Measurements from ENCODE around the gene CHST8. TPM values are rescaled to one million over a fixed set of nuclear protein-coding genes. Genes with fewer than 3 reads are reported as not detected.

CHST8 gene
- total and polyA plus RNA-seq, 5 donors from 2014 or later: 0.27 TPM; not detected in 4

- Histone ChIP-seq H3K27me3 (ENCODE audit: control insufficient read depth, insufficient read depth, low read length) (no peaks in the 10 kb centered on the region), H3K4me1 (ENCODE audit: control insufficient read depth, insufficient read depth, low read length, poor library complexity, severe bottlenecking) (no peaks in the 10 kb centered on the region), H3K27ac (ENCODE audit: insufficient read depth, low read length, poor library complexity, severe bottlenecking) (no peak overlapping the region), H3K9me3 (ENCODE audit: control insufficient read depth in 2 of 2, low read length in 2 of 2) (no peaks in the 10 kb centered on the region), H3K36me3 (ENCODE audit: control insufficient read depth, insufficient read depth, low read length) (no peaks in the 10 kb centered on the region), H3K4me3 (ENCODE audit: low read depth, low read length) (no peak overlapping the region)
- Mint-ChIP-seq H3K4me1 (no peaks in the 10 kb centered on the region), H3K27me3 (no peaks in the 10 kb centered on the region), H3K4me3 (no peak overlapping the region), H3K27ac (no peak overlapping the region), H3K9me3 (peaks cover 0 to 3% (median 0%) of the 10 kb centered on the region in 7 donors), H3K36me3 (no peaks in the 10 kb centered on the region)
- DNase-seq (no peak), ATAC-seq (ENCODE audit: low read depth in 2 of 2) (no peak)
Measured at GRCh38 chr19:33724021-33724720, 102.4 kb downstream of the CHST8 start.

GRCh38 chr19:33724721-33725060 is 102.9 kb downstream of the CHST8 start:
- no peak overlapping the region for H3K4me3 ChIP-seq (ENCODE audit: low read depth, low read length)
- Mint-ChIP-seq H3K9me3 (peaks cover 0 to 3% (median 0%) of the 10 kb centered on the region in 7 donors), H3K4me1 (no peaks in the 10 kb centered on the region), H3K36me3 (no peaks in the 10 kb centered on the region), H3K27ac (no peak overlapping the region), H3K27me3 (peaks cover 3% of the 10 kb centered on the region), H3K4me3 (no peak overlapping the region)
- DNase-seq: no peak
- H3K27ac ChIP-seq (ENCODE audit: insufficient read depth, low read length, poor library complexity, severe bottlenecking): no peak overlapping the region
- no peaks in the 10 kb centered on the region for H3K9me3 ChIP-seq (ENCODE audit: control insufficient read depth in 2 of 2, low read length in 2 of 2)
- no peaks in the 10 kb centered on the region for H3K27me3 ChIP-seq (ENCODE audit: control insufficient read depth, insufficient read depth, low read length)
- H3K36me3 ChIP-seq (ENCODE audit: control insufficient read depth, insufficient read depth, low read length): no peaks in the 10 kb centered on the region
- H3K4me1 ChIP-seq (ENCODE audit: control insufficient read depth, insufficient read depth, low read length, poor library complexity, severe bottlenecking): no peaks in the 10 kb centered on the region
- ATAC-seq (ENCODE audit: low read depth in 2 of 2): no peak

GRCh38 chr19:33725567-33725966 is 103.8 kb downstream of the CHST8 start:
- no peak overlapping the region for H3K27ac ChIP-seq (ENCODE audit: insufficient read depth, low read length, poor library complexity, severe bottlenecking)
- ATAC-seq (ENCODE audit: low read depth in 2 of 2) (no peak), DNase-seq (no peak)
- H3K27ac Mint-ChIP-seq: no peak overlapping the region
- no peaks in the 10 kb centered on the region for H3K9me3 ChIP-seq (ENCODE audit: control insufficient read depth in 2 of 2, low read length in 2 of 2)
- H3K27me3 ChIP-seq (ENCODE audit: control insufficient read depth, insufficient read depth, low read length): no peaks in the 10 kb centered on the region
- H3K4me1 ChIP-seq (ENCODE audit: control insufficient read depth, insufficient read depth, low read length, poor library complexity, severe bottlenecking): no peaks in the 10 kb centered on the region
- H3K9me3 Mint-ChIP-seq: peaks cover 0 to 2% (median 0%) of the 10 kb centered on the region in 7 donors
- no peak overlapping the region for H3K4me3 ChIP-seq (ENCODE audit: low read depth, low read length)
- no peaks in the 10 kb centered on the region for H3K4me1 Mint-ChIP-seq
- peaks cover 4% of the 10 kb centered on the region for H3K27me3 Mint-ChIP-seq
- no peak overlapping the region for H3K4me3 Mint-ChIP-seq
- H3K36me3 Mint-ChIP-seq: no peaks in the 10 kb centered on the region
- no peaks in the 10 kb centered on the region for H3K36me3 ChIP-seq (ENCODE audit: control insufficient read depth, insufficient read depth, low read length)

GRCh38 chr19:33726756-33727155 is 105.0 kb downstream of the CHST8 start:
- Mint-ChIP-seq H3K4me1 (no peaks in the 10 kb centered on the region), H3K9me3 (peaks cover 0 to 2% (median 0%) of the 10 kb centered on the region in 7 donors), H3K27me3 (peaks cover 4% of the 10 kb centered on the region), H3K36me3 (no peaks in the 10 kb centered on the region), H3K27ac (no peak overlapping the region), H3K4me3 (peak overlapping the region in 1 of 4 donors; percentile 63)
- no peaks in the 10 kb centered on the region for H3K4me1 ChIP-seq (ENCODE audit: control insufficient read depth, insufficient read depth, low read length, poor library complexity, severe bottlenecking)
- DNase-seq (no peak), ATAC-seq (ENCODE audit: low read depth in 2 of 2) (no peak)
- no peaks in the 10 kb centered on the region for H3K36me3 ChIP-seq (ENCODE audit: control insufficient read depth, insufficient read depth, low read length)
- no peaks in the 10 kb centered on the region for H3K27me3 ChIP-seq (ENCODE audit: control insufficient read depth, insufficient read depth, low read length)
- H3K9me3 ChIP-seq (ENCODE audit: control insufficient read depth in 2 of 2, low read length in 2 of 2): no peaks in the 10 kb centered on the region
- H3K27ac ChIP-seq (ENCODE audit: insufficient read depth, low read length, poor library complexity, severe bottlenecking): no peak overlapping the region
- H3K4me3 ChIP-seq (ENCODE audit: low read depth, low read length): no peak overlapping the region

GRCh38 chr19:33727331-33727998 is 105.7 kb downstream of the CHST8 start:
- H3K4me3 ChIP-seq (ENCODE audit: low read depth, low read length): no peak overlapping the region
- H3K4me1 ChIP-seq (ENCODE audit: control insufficient read depth, insufficient read depth, low read length, poor library complexity, severe bottlenecking): no peaks in the 10 kb centered on the region
- DNase-seq: no peak
- Mint-ChIP-seq H3K27ac (peak overlapping the region in 1 of 3 donors; percentile 23), H3K9me3 (peaks cover 0 to 3% (median 2%) of the 10 kb centered on the region in 7 donors), H3K4me1 (no peaks in the 10 kb centered on the region), H3K36me3 (no peaks in the 10 kb centered on the region), H3K4me3 (no peak overlapping the region), H3K27me3 (peaks cover 4% of the 10 kb centered on the region)
- H3K36me3 ChIP-seq (ENCODE audit: control insufficient read depth, insufficient read depth, low read length): no peaks in the 10 kb centered on the region
- no peak overlapping the region for H3K27ac ChIP-seq (ENCODE audit: insufficient read depth, low read length, poor library complexity, severe bottlenecking)
- no peaks in the 10 kb centered on the region for H3K27me3 ChIP-seq (ENCODE audit: control insufficient read depth, insufficient read depth, low read length)
- ATAC-seq (ENCODE audit: low read depth in 2 of 2): no peak
- no peaks in the 10 kb centered on the region for H3K9me3 ChIP-seq (ENCODE audit: control insufficient read depth in 2 of 2, low read length in 2 of 2)

GRCh38 chr19:33728141-33728540 is 106.4 kb downstream of the CHST8 start:
- no peak for DNase-seq
- Histone ChIP-seq H3K27ac (ENCODE audit: insufficient read depth, low read length, poor library complexity, severe bottlenecking) (no peak overlapping the region), H3K9me3 (ENCODE audit: control insufficient read depth in 2 of 2, low read length in 2 of 2) (peaks cover 0 to 4% of the 10 kb centered on the region in 2 experiments), H3K4me3 (ENCODE audit: low read depth, low read length) (no peak overlapping the region), H3K27me3 (ENCODE audit: control insufficient read depth, insufficient read depth, low read length) (no peaks in the 10 kb centered on the region), H3K36me3 (ENCODE audit: control insufficient read depth, insufficient read depth, low read length) (no peaks in the 10 kb centered on the region), H3K4me1 (ENCODE audit: control insufficient read depth, insufficient read depth, low read length, poor library complexity, severe bottlenecking) (no peaks in the 10 kb centered on the region)
- ATAC-seq (ENCODE audit: low read depth in 2 of 2): no peak
- no peaks in the 10 kb centered on the region for H3K36me3 Mint-ChIP-seq
- no peak overlapping the region for H3K4me3 Mint-ChIP-seq
- peaks cover 0 to 5% (median 2%) of the 10 kb centered on the region in 7 donors for H3K9me3 Mint-ChIP-seq
- no peaks in the 10 kb centered on the region for H3K4me1 Mint-ChIP-seq
- peak overlapping the region in 1 of 3 donors; percentile 23 for H3K27ac Mint-ChIP-seq
- peaks cover 4% of the 10 kb centered on the region for H3K27me3 Mint-ChIP-seq

GRCh38 chr19:33730858-33731607 is 109.3 kb downstream of the CHST8 start:
- Histone ChIP-seq H3K4me3 (ENCODE audit: low read depth, low read length) (no peak overlapping the region), H3K27ac (ENCODE audit: insufficient read depth, low read length, poor library complexity, severe bottlenecking) (no peak overlapping the region), H3K9me3 (ENCODE audit: control insufficient read depth in 2 of 2, low read length in 2 of 2) (peaks cover 0 to 4% of the 10 kb centered on the region in 2 experiments), H3K36me3 (ENCODE audit: control insufficient read depth, insufficient read depth, low read length) (no peaks in the 10 kb centered on the region), H3K4me1 (ENCODE audit: control insufficient read depth, insufficient read depth, low read length, poor library complexity, severe bottlenecking) (no peaks in the 10 kb centered on the region), H3K27me3 (ENCODE audit: control insufficient read depth, insufficient read depth, low read length) (no peaks in the 10 kb centered on the region)
- Mint-ChIP-seq H3K27me3 (peaks cover 4% of the 10 kb centered on the region), H3K4me3 (no peak overlapping the region), H3K9me3 (peaks cover 0 to 7% (median 0%) of the 10 kb centered on the region in 7 donors), H3K4me1 (no peaks in the 10 kb centered on the region), H3K27ac (no peak overlapping the region), H3K36me3 (no peaks in the 10 kb centered on the region)
- ATAC-seq (ENCODE audit: low read depth in 2 of 2) (no peak), DNase-seq (no peak)

All from CD4-positive, CD25-positive, alpha-beta regulatory T cell (primary cell).